ENCODE measurements around the gene THBS1. TPM values are rescaled to one million over a fixed set of nuclear protein-coding genes. Genes with fewer than 3 reads are reported as not detected.

The THBS1 gene
- total and polyA plus RNA-seq, 4 donors, result 35.3 to 544 (median 325) TPM

DNA sequence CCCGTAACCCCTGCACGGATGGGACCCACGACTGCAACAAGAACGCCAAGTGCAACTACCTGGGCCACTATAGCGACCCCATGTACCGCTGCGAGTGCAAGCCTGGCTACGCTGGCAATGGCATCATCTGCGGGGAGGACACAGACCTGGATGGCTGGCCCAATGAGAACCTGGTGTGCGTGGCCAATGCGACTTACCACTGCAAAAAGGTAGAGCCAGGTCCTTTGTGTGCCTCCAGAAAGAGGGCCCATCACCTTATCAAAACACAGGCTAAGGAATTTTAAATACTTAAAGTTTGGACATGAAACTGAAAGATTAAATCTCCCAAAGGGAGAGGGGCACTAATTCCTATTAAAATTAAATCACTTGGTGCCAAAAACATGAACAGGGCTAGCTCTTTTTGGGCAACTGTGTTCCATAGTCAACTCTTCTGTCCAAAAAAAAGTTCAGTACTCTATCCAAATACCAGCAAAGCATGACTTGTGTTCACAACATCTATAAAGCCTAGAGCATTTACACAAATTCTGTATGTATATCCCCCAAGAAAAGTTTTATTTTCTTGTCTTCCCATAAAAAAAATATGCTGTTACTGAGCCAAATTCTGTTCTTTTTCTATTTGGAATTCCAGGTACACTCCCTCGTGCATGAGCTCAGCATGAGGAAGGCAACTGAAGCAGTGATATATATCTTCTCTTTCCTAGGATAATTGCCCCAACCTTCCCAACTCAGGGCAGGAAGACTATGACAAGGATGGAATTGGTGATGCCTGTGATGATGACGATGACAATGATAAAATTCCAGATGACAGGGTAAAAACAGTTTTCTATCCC is 9.2 kb downstream of the THBS1 start:
- 94 to 97% methylated on average over 13 of the region's 13 CpGs for WGBS, 2 donors
- Histone ChIP-seq H3K9ac (ENCODE audit: insufficient read depth in 1 of 2, low read length in 2 of 2) (no peak overlapping the region), H3K4me3 (no peak overlapping the region), H3K27me3 (ENCODE audit: control insufficient read depth in 3 of 3, insufficient read depth in 3 of 3, low read length in 2 of 3) (no peaks in the 10 kb centered on the region), H3K27ac (ENCODE audit: low read depth in 1 of 2, low read length in 1 of 2) (no peak overlapping the region), H3K36me3 (ENCODE audit: control insufficient read depth in 4 of 4, insufficient read depth in 4 of 4, low read length in 4 of 4) (peaks cover 42 to 92% (median 73%) of the 10 kb centered on the region in 4 donors), H3K4me1 (ENCODE audit: control insufficient read depth in 5 of 5, insufficient read depth in 5 of 5, low read length in 5 of 5) (peaks cover 0 to 23% (median 16%) of the 10 kb centered on the region in 5 donors), H3K9me3 (ENCODE audit: control insufficient read depth in 4 of 4, insufficient read depth in 3 of 4, low read length in 3 of 4) (no peaks in the 10 kb centered on the region)
- no peak for TF ChIP-seq CTCF (IDR thresholded peaks at IDR 0.05; ENCODE audit: control extremely low read depth, extremely low read depth)
- DNase-seq (no peak), ATAC-seq (ENCODE audit: insufficient read depth, low FRiP score) (no peak)

- ATAC-seq (ENCODE audit: insufficient read depth, low FRiP score) (no peak), DNase-seq (no peak)
- H3K4me1 ChIP-seq (ENCODE audit: control insufficient read depth in 5 of 5, insufficient read depth in 5 of 5, low read length in 5 of 5), result peaks cover 0 to 15% (median 4%) of the 10 kb centered on the region in 5 donors
- no peak overlapping the region for H3K4me3 ChIP-seq
- H3K9me3 ChIP-seq (ENCODE audit: control insufficient read depth in 4 of 4, insufficient read depth in 3 of 4, low read length in 3 of 4), result no peaks in the 10 kb centered on the region
- no peak for TF ChIP-seq CTCF (IDR thresholded peaks at IDR 0.05; ENCODE audit: control extremely low read depth, extremely low read depth)
- no peak overlapping the region for H3K27ac ChIP-seq (ENCODE audit: low read depth in 1 of 2, low read length in 1 of 2)
- peaks cover 41 to 86% (median 74%) of the 10 kb centered on the region in 4 donors for H3K36me3 ChIP-seq (ENCODE audit: control insufficient read depth in 4 of 4, insufficient read depth in 4 of 4, low read length in 4 of 4)
- H3K9ac ChIP-seq (ENCODE audit: insufficient read depth in 1 of 2, low read length in 2 of 2), result no peak overlapping the region
- no peaks in the 10 kb centered on the region for H3K27me3 ChIP-seq (ENCODE audit: control insufficient read depth in 3 of 3, insufficient read depth in 3 of 3, low read length in 2 of 3)
- WGBS, 2 donors, result 88 to 94% methylated on average over 11 of the region's 11 CpGs
Observed at GRCh38 chr15:39591141-39591895, 10.4 kb downstream of the THBS1 start.

- no peak for TF ChIP-seq CTCF (IDR thresholded peaks at IDR 0.05; ENCODE audit: control extremely low read depth, extremely low read depth)
- 92 to 94% methylated on average over 2 of the region's 2 CpGs for WGBS, 2 donors
- DNase-seq (no peak), ATAC-seq (ENCODE audit: insufficient read depth, low FRiP score) (no peak)
- H3K4me1 ChIP-seq (ENCODE audit: control insufficient read depth in 5 of 5, insufficient read depth in 5 of 5, low read length in 5 of 5), result peaks cover 0 to 13% (median 0%) of the 10 kb centered on the region in 5 donors
- H3K36me3 ChIP-seq (ENCODE audit: control insufficient read depth in 4 of 4, insufficient read depth in 4 of 4, low read length in 4 of 4), result peaks cover 37 to 81% (median 68%) of the 10 kb centered on the region in 4 donors
- no peak overlapping the region for H3K9ac ChIP-seq (ENCODE audit: insufficient read depth in 1 of 2, low read length in 2 of 2)
- H3K4me3 ChIP-seq, result no peak overlapping the region
- no peaks in the 10 kb centered on the region for H3K9me3 ChIP-seq (ENCODE audit: control insufficient read depth in 4 of 4, insufficient read depth in 3 of 4, low read length in 3 of 4)
- no peak overlapping the region for H3K27ac ChIP-seq (ENCODE audit: low read depth in 1 of 2, low read length in 1 of 2)
- no peaks in the 10 kb centered on the region for H3K27me3 ChIP-seq (ENCODE audit: control insufficient read depth in 3 of 3, insufficient read depth in 3 of 3, low read length in 2 of 3)
Observed at GRCh38 chr15:39591896-39592315, 11.0 kb downstream of the THBS1 start.

All from lung (tissue), 12 donors.